WTC11 (cell line): ENCODE data around the gene TTLL12. TPM values are rescaled to one million over a fixed set of nuclear protein-coding genes. Genes with fewer than 3 reads are reported as not detected.

ENCODE experiments used
- ATAC-seq: fragments of 200-7000 bp; cut with Tn5 transposase; 2 replicates; pipeline ENCODE4 v1.10.0; 2021; ENCODE audit warnings: mild to moderate bottlenecking, moderate library complexity
- CTCF ChIA-PET: fragments of 300-600 bp; sonication (Branson Sonifier 250); formaldehyde crosslinking; loops from one replicate; lab custom pipeline; 2021; ENCODE audit warnings: antibody characterized with exemption; lab: Charles Lee
- POLR2A ChIA-PET: fragments of 350-600 bp; sonication (Branson Sonifier 250); formaldehyde crosslinking; loops from one replicate; lab custom pipeline; 2021; ENCODE audit warnings: antibody characterized with exemption; lab: Charles Lee
- DNase-seq: peaks from one replicate; pipeline ENCODE4 v3.0.0; 2021; ENCODE audit warnings: low spot score
- H3K27ac Mint-ChIP-seq: 2 replicates; pipeline ENCODE4 v1.8.0; 2021; ENCODE audit warnings: mixed read lengths
- H3K27me3 Mint-ChIP-seq: 2 replicates; pipeline ENCODE4 v1.8.0; 2021; ENCODE audit warnings: low read depth, mild to moderate bottlenecking, moderate library complexity, mixed read lengths
- H3K36me3 Mint-ChIP-seq: 2 replicates; pipeline ENCODE4 v1.8.0; 2021; ENCODE audit warnings: mixed read lengths
- H3K4me1 Mint-ChIP-seq: 2 replicates; pipeline ENCODE4 v1.8.0; 2022; ENCODE audit warnings: mixed read lengths
- H3K4me3 Mint-ChIP-seq: 2 replicates; pipeline ENCODE4 v1.8.0; 2021; ENCODE audit warnings: mild to moderate bottlenecking, moderate library complexity, mixed read lengths
- H3K9me3 Mint-ChIP-seq: 2 replicates; pipeline ENCODE4 v1.8.0; 2021; ENCODE audit warnings: mixed read lengths
- AR ChIP-seq: fragments of 250-450 bp; sonication (Bioruptor Pico); IDR thresholded peaks from 2 replicates; pipeline ENCODE4 v1.9.0; 2021; ENCODE audit warnings: mild to moderate bottlenecking
- CBFB ChIP-seq: sonication (generic); formaldehyde crosslinking; IDR thresholded peaks from 2 replicates; pipeline ENCODE4 v1.8.1; 2022; ENCODE audit warnings: mild to moderate bottlenecking, low read depth, missing genetic modification reagents
- CDX4 ChIP-seq: fragments of 250-450 bp; sonication (Bioruptor Pico); IDR thresholded peaks from 2 replicates; pipeline ENCODE4 v1.9.0; 2021; ENCODE audit warnings: moderate library complexity, mild to moderate bottlenecking, inconsistent platforms, borderline replicate concordance
- ELF4 ChIP-seq: sonication (generic); formaldehyde crosslinking; IDR thresholded peaks from 2 replicates; pipeline ENCODE4 v1.8.1; 2022; ENCODE audit warnings: low read depth, mild to moderate bottlenecking, moderate library complexity, missing genetic modification reagents
- ERG ChIP-seq: fragments of 250-450 bp; sonication (Bioruptor Pico); IDR thresholded peaks from 2 replicates; pipeline ENCODE4 v1.8.0; 2021; ENCODE audit warnings: mild to moderate bottlenecking
- ETV6 ChIP-seq: sonication (generic); formaldehyde crosslinking; IDR thresholded peaks from 2 replicates; pipeline ENCODE4 v1.8.1; 2022; ENCODE audit warnings: mild to moderate bottlenecking, missing genetic modification reagents
- IRF1 ChIP-seq: sonication (generic); formaldehyde crosslinking; IDR thresholded peaks from 2 replicates; pipeline ENCODE4 v1.8.0; 2023; ENCODE audit warnings: missing genetic modification reagents
- JUN ChIP-seq: sonication (generic); formaldehyde crosslinking; IDR thresholded peaks from 2 replicates; pipeline ENCODE4 v1.8.0; 2023; ENCODE audit warnings: mild to moderate bottlenecking, missing genetic modification reagents
- NFATC4 ChIP-seq: fragments of 250-450 bp; sonication (Bioruptor Pico); IDR thresholded peaks from 2 replicates; pipeline ENCODE4 v1.9.0; 2021; ENCODE audit warnings: mild to moderate bottlenecking
- OVOL2 ChIP-seq: fragments of 250-450 bp; sonication (Bioruptor Pico); IDR thresholded peaks from 2 replicates; pipeline ENCODE4 v1.9.0; 2021; ENCODE audit warnings: mild to moderate bottlenecking, borderline replicate concordance
- RORB ChIP-seq: fragments of 250-450 bp; sonication (Bioruptor Pico); IDR thresholded peaks from 2 replicates; pipeline ENCODE4 v1.9.0; 2021; ENCODE audit warnings: mild to moderate bottlenecking
- SMAD4 ChIP-seq: sonication (generic); formaldehyde crosslinking; IDR thresholded peaks from 2 replicates; pipeline ENCODE4 v1.8.0; 2022; ENCODE audit warnings: mild to moderate bottlenecking, missing genetic modification reagents
- TCF7 ChIP-seq: sonication (generic); formaldehyde crosslinking; IDR thresholded peaks from 2 replicates; pipeline ENCODE4 v1.8.0; 2022; ENCODE audit warnings: mild to moderate bottlenecking, low read depth, missing genetic modification reagents, moderate library complexity
- USF2 ChIP-seq: sonication (generic); formaldehyde crosslinking; IDR thresholded peaks from 2 replicates; pipeline ENCODE4 v1.8.1; 2023; ENCODE audit warnings: mild to moderate bottlenecking, missing genetic modification reagents, moderate library complexity
- ZBTB43 ChIP-seq: sonication (generic); formaldehyde crosslinking; IDR thresholded peaks from 2 replicates; pipeline ENCODE4 v1.8.1; 2023; ENCODE audit warnings: mild to moderate bottlenecking, missing genetic modification reagents
- ZNF317 ChIP-seq: sonication (generic); formaldehyde crosslinking; IDR thresholded peaks from 2 replicates; pipeline ENCODE4 v1.8.1; 2023; ENCODE audit warnings: low read depth, mild to moderate bottlenecking, moderate library complexity, missing genetic modification reagents, borderline replicate concordance
- ZNF416 ChIP-seq: fragments of 250-450 bp; sonication (Bioruptor Pico); IDR thresholded peaks from 2 replicates; pipeline ENCODE4 v1.9.0; 2021; ENCODE audit warnings: mild to moderate bottlenecking, inconsistent platforms
- total RNA-seq: library from RNA; stranded (reverse); gene quantifications from 3 replicates; pipeline ENCODE4 v1.2.3, GENCODE V29; 2021
- TF ChIP-seq, protein P1 (sequence below): sonication (generic); formaldehyde crosslinking; IDR thresholded peaks from 2 replicates; pipeline ENCODE4 v1.8.1; 2023; ENCODE audit warnings: mild to moderate bottlenecking, missing genetic modification reagents
- TF ChIP-seq, protein P2 (sequence below): sonication (generic); formaldehyde crosslinking; IDR thresholded peaks from 2 replicates; pipeline ENCODE4 v1.8.0; 2022; ENCODE audit warnings: mild to moderate bottlenecking, missing genetic modification reagents

The TTLL12 gene
- total RNA-seq, 1 experiment from 2014 or later = 134 TPM

DNA sequence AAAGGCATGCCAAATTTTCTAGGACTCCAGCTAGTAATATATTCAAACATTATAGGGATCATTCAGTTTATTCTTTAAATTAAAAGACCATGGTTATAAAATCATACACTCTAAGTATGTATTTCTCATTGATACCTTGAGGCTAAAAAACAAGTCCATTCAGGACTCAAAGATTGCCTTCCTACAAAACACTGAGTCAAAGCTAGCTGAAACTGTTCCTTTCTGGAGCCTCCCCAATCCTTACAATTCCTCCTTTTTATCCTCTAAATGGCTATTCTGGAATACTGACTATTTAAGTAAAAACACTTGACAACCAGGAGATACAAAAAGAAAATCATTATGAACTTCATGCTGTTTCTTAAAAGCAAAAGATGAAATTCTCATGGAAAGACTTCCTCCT lies 4.9 kb upstream of the TTLL12 start:
- no peaks in the 10 kb centered on the region for H3K36me3 Mint-ChIP-seq
- DNase-seq = no peak
- H3K4me1 Mint-ChIP-seq = peaks cover 6% of the 10 kb centered on the region
- no peak overlapping the region for H3K27ac Mint-ChIP-seq
- peaks cover 22% of the 10 kb centered on the region for H3K27me3 Mint-ChIP-seq
- no peak overlapping the region for H3K4me3 Mint-ChIP-seq
- ChIA-PET POLR2A (no interaction called here), CTCF (interaction anchor here (1.6 kb wide), 1 partner anchor 40 kb away, joined by 5 read pairs; no protein-coding TSS in a partner anchor)
- no peak for ATAC-seq
- no peak for TF ChIP-seq ZNF317
- no peak for TF ChIP-seq ERG (CRISPR knock-in tag)
- TF ChIP-seq ZNF416 (CRISPR knock-in tag) = no peak
- no peak for TF ChIP-seq OVOL2
- TF ChIP-seq, protein P1, sequence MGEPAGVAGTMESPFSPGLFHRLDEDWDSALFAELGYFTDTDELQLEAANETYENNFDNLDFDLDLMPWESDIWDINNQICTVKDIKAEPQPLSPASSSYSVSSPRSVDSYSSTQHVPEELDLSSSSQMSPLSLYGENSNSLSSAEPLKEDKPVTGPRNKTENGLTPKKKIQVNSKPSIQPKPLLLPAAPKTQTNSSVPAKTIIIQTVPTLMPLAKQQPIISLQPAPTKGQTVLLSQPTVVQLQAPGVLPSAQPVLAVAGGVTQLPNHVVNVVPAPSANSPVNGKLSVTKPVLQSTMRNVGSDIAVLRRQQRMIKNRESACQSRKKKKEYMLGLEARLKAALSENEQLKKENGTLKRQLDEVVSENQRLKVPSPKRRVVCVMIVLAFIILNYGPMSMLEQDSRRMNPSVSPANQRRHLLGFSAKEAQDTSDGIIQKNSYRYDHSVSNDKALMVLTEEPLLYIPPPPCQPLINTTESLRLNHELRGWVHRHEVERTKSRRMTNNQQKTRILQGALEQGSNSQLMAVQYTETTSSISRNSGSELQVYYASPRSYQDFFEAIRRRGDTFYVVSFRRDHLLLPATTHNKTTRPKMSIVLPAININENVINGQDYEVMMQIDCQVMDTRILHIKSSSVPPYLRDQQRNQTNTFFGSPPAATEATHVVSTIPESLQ (CRISPR knock-in tag) = no peak
- TF ChIP-seq, protein P2, sequence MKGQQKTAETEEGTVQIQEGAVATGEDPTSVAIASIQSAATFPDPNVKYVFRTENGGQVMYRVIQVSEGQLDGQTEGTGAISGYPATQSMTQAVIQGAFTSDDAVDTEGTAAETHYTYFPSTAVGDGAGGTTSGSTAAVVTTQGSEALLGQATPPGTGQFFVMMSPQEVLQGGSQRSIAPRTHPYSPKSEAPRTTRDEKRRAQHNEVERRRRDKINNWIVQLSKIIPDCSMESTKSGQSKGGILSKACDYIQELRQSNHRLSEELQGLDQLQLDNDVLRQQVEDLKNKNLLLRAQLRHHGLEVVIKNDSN (CRISPR knock-in tag) = no peak
- TF ChIP-seq ETV6 = no peak
- TF ChIP-seq CDX4 (CRISPR knock-in tag) = no peak
- no peak for TF ChIP-seq RORB
- TF ChIP-seq ZBTB43 (CRISPR knock-in tag) = no peak
- TF ChIP-seq CBFB (CRISPR knock-in tag) = no peak
- TF ChIP-seq TCF7 (CRISPR knock-in tag) = no peak
- no peak for TF ChIP-seq AR (CRISPR knock-in tag)
- no peak for TF ChIP-seq IRF1 (CRISPR knock-in tag)
- no peak for TF ChIP-seq NFATC4 (CRISPR knock-in tag)
- no peak for TF ChIP-seq USF2 (CRISPR knock-in tag)
- TF ChIP-seq JUN (CRISPR knock-in tag) = no peak
- TF ChIP-seq ELF4 = no peak
- no peak for TF ChIP-seq SMAD4
- H3K9me3 Mint-ChIP-seq = no peaks in the 10 kb centered on the region
